BLaER1 (cell line): ENCODE data around the gene CHID1.

Source experiments
- H3K27ac ChIP-seq: shearing (Covaris generic); formaldehyde crosslinking; 2 replicates; pipeline ENCODE4 v1.8.1; 2022
- H3K27me3 ChIP-seq: shearing (Covaris generic); formaldehyde crosslinking; 2 replicates; pipeline ENCODE4 v1.8.1; 2022
- H3K36me3 ChIP-seq: shearing (Covaris generic); formaldehyde crosslinking; 2 replicates; pipeline ENCODE4 v1.8.1; 2022
- H3K4me1 ChIP-seq: shearing (Covaris generic); formaldehyde crosslinking; 2 replicates; pipeline ENCODE4 v1.8.1; 2022
- H3K4me2 ChIP-seq: shearing (Covaris generic); formaldehyde crosslinking; 2 replicates; pipeline ENCODE4 v1.8.1; 2022
- H3K4me3 ChIP-seq: shearing (Covaris generic); formaldehyde crosslinking; 2 replicates; pipeline ENCODE4 v1.8.1; 2022
- H3K9ac ChIP-seq: shearing (Covaris generic); formaldehyde crosslinking; 2 replicates; pipeline ENCODE4 v1.8.1; 2022
- H3K9me3 ChIP-seq: shearing (Covaris generic); formaldehyde crosslinking; 2 replicates; pipeline ENCODE4 v1.8.1; 2022
- H4K20me1 ChIP-seq: shearing (Covaris generic); formaldehyde crosslinking; 2 replicates; pipeline ENCODE4 v1.8.1; 2022
- Cebpa-rat ChIP-seq: shearing (Covaris generic); IDR thresholded peaks from 2 replicates; pipeline ENCODE4 v1.8.1; 2022

CHID1 gene

GRCh38 chr11:910589-911030 is at the start of gene CHID1:
Gene CHID1, minus strand, starts transcription at chr11:910810. Its CDS starts 5,994 bp downstream, at chr11:904816.
- Histone ChIP-seq H3K4me1 (peaks cover 41% of the 10 kb centered on the region), H3K27ac (peak within 1 kb of the TSS; percentile 96), H3K4me2 (peak within 1 kb of the TSS; percentile 94), H3K9me3 (no peaks in the 10 kb centered on the region), H3K27me3 (no peaks in the 10 kb centered on the region), H3K4me3 (peak within 1 kb of the TSS; percentile 91), H3K9ac (peak within 1 kb of the TSS; percentile 91), H4K20me1 (peaks cover 48% of the 10 kb centered on the region), H3K36me3 (peaks cover 37% of the 10 kb centered on the region)
- no peak for TF ChIP-seq Cebpa-rat

GRCh38 chr11:959608-960007 is 49.0 kb upstream of the CHID1 start:
- Histone ChIP-seq H3K27me3 (no peaks in the 10 kb centered on the region), H3K4me3 (no peak overlapping the region), H4K20me1 (peaks cover 86% of the 10 kb centered on the region), H3K4me1 (peaks cover 17% of the 10 kb centered on the region), H3K27ac (no peak overlapping the region), H3K4me2 (no peak overlapping the region), H3K36me3 (peaks cover 83% of the 10 kb centered on the region), H3K9me3 (no peaks in the 10 kb centered on the region), H3K9ac (no peak overlapping the region)
- TF ChIP-seq Cebpa-rat = no peak

DNA sequence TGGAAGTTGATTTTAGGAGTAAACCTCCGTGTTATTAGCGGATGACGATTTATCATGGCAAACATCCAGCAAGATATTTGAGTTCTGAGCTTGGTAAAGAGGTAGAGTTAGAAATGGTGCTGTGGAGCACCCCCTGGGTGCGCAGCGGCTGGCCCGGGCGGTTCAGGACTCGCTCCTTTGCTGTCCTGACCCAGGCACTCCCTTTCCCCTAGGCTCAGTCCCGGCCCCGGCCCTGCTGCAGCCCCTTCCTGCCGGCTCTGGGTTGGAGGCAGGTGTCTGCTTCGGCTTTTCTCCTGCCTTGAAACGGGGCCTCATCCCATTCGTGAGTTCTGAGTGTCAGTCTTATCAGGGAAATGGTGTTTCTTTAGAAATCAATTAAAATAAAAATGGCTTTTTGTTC is 48.4 kb upstream of the CHID1 start:
- H3K4me3 ChIP-seq = no peak overlapping the region
- H4K20me1 ChIP-seq = peaks cover 89% of the 10 kb centered on the region
- no peak overlapping the region for H3K27ac ChIP-seq
- H3K9ac ChIP-seq = no peak overlapping the region
- TF ChIP-seq Cebpa-rat = no peak
- H3K36me3 ChIP-seq = peaks cover 77% of the 10 kb centered on the region
- H3K4me1 ChIP-seq = peaks cover 23% of the 10 kb centered on the region
- H3K9me3 ChIP-seq = no peaks in the 10 kb centered on the region
- H3K4me2 ChIP-seq = no peak overlapping the region
- no peaks in the 10 kb centered on the region for H3K27me3 ChIP-seq

GRCh38 chr11:958101-958500 is 47.5 kb upstream of the CHID1 start:
- H3K4me2 ChIP-seq = no peak overlapping the region
- H4K20me1 ChIP-seq = peaks cover 92% of the 10 kb centered on the region
- no peaks in the 10 kb centered on the region for H3K9me3 ChIP-seq
- H3K4me3 ChIP-seq = no peak overlapping the region
- peaks cover 32% of the 10 kb centered on the region for H3K4me1 ChIP-seq
- no peak overlapping the region for H3K27ac ChIP-seq
- H3K27me3 ChIP-seq = no peaks in the 10 kb centered on the region
- no peak for TF ChIP-seq Cebpa-rat
- H3K9ac ChIP-seq = no peak overlapping the region
- peaks cover 68% of the 10 kb centered on the region for H3K36me3 ChIP-seq

GRCh38 chr11:957212-957920 is 46.8 kb upstream of the CHID1 start:
- no peak for TF ChIP-seq Cebpa-rat
- Histone ChIP-seq H3K9me3 (no peaks in the 10 kb centered on the region), H3K4me1 (peaks cover 40% of the 10 kb centered on the region), H3K27ac (no peak overlapping the region), H4K20me1 (peaks cover 93% of the 10 kb centered on the region), H3K4me2 (no peak overlapping the region), H3K27me3 (no peaks in the 10 kb centered on the region), H3K9ac (no peak overlapping the region), H3K4me3 (no peak overlapping the region), H3K36me3 (peaks cover 60% of the 10 kb centered on the region)

- H3K4me3 ChIP-seq = no peak overlapping the region
- no peak for TF ChIP-seq Cebpa-rat
- no peaks in the 10 kb centered on the region for H3K27me3 ChIP-seq
- H3K36me3 ChIP-seq = peaks cover 50% of the 10 kb centered on the region
- H3K9ac ChIP-seq = peak overlapping the region; percentile 59
- peak overlapping the region; percentile 50 for H3K27ac ChIP-seq
- peak overlapping the region; percentile 70 for H3K4me2 ChIP-seq
- no peaks in the 10 kb centered on the region for H3K9me3 ChIP-seq
- peaks cover 99% of the 10 kb centered on the region for H4K20me1 ChIP-seq
- H3K4me1 ChIP-seq = peaks cover 50% of the 10 kb centered on the region
Measured at GRCh38 chr11:955154-956063, 44.8 kb upstream of the CHID1 start.

GRCh38 chr11:954392-955153 is 44.0 kb upstream of the CHID1 start:
- TF ChIP-seq Cebpa-rat = no peak
- Histone ChIP-seq H3K4me2 (peak overlapping the region; percentile 70), H3K27ac (peak overlapping the region; percentile 50), H4K20me1 (peaks cover 100% of the 10 kb centered on the region), H3K27me3 (no peaks in the 10 kb centered on the region), H3K9me3 (peaks cover 6% of the 10 kb centered on the region), H3K36me3 (peaks cover 50% of the 10 kb centered on the region), H3K4me3 (no peak overlapping the region), H3K9ac (peak overlapping the region; percentile 59), H3K4me1 (peaks cover 50% of the 10 kb centered on the region)

DNA sequence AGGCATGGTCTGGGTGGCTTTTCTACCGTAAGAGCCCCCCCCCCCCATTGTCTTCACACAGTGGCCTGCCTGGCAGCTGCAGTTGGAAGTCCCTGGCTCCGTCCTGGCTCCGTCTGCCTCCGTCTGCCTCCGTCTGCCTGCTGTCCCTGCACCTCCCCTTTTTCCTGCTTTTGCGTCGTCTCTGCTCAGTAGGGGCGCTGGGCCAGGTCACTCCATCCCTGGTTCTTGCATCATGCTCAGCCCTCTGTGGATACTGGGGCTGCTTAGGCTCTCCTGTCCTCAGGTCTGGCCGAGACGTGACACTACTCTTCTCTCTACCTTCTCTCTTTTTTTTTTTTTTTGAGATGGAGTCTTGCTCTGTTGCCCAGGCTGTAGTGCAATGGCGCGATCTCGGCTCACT is 42.9 kb upstream of the CHID1 start:
- H3K9me3 ChIP-seq = peaks cover 17% of the 10 kb centered on the region
- H4K20me1 ChIP-seq = peaks cover 90% of the 10 kb centered on the region
- H3K4me3 ChIP-seq = no peak overlapping the region
- no peak for TF ChIP-seq Cebpa-rat
- H3K36me3 ChIP-seq = peaks cover 50% of the 10 kb centered on the region
- peak overlapping the region; percentile 70 for H3K4me2 ChIP-seq
- H3K27me3 ChIP-seq = no peaks in the 10 kb centered on the region
- H3K9ac ChIP-seq = no peak overlapping the region
- peaks cover 50% of the 10 kb centered on the region for H3K4me1 ChIP-seq
- no peak overlapping the region for H3K27ac ChIP-seq
